Measurements from ENCODE around the gene HS3ST5.

- TF ChIP-seq PKNOX1 (IDR thresholded peaks at IDR 0.05) (no peak), SP1 (IDR thresholded peaks at IDR 0.05) (no peak), TARDBP (IDR thresholded peaks at IDR 0.05) (no peak), ELF4 (IDR thresholded peaks at IDR 0.05) (no peak), FOXK2 (IDR thresholded peaks at IDR 0.05) (no peak), BHLHE40 (IDR thresholded peaks at IDR 0.05; ENCODE audit: borderline replicate concordance) (no peak), ARNT (IDR thresholded peaks at IDR 0.05) (no peak), FOXA1 (IDR thresholded peaks at IDR 0.05) (no peak), L3MBTL2 (conservative IDR thresholded peaks at IDR 0.05) (no peak), FOXM1 (IDR thresholded peaks at IDR 0.05; ENCODE audit: borderline replicate concordance) (no peak)
Measured at GRCh38 chr6:114010540-114010939, 332.3 kb downstream of the HS3ST5 start.
